ENCODE measurements around the gene RARG. TPM values are rescaled to one million over a fixed set of nuclear protein-coding genes. Genes with fewer than 3 reads are reported as not detected.

RARG gene
- polyA plus RNA-seq, 1 experiment: 63.9 TPM

DNA sequence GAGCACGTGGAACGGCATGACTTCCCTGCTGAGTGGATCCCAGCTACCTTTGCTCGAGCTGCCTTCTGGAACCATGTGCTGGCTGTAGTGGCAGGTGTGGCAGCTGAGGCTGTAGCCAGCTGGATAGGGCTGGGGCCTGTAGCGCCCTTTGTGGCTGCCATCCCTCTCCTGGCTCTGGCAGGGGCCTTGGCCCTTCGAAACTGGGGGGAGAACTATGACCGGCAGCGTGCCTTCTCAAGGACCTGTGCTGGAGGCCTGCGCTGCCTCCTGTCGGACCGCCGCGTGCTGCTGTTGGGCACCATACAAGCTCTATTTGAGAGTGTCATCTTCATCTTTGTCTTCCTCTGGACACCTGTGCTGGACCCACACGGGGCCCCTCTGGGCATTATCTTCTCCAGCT lies 21.3 kb upstream of the RARG start:
- DNase-seq (ENCODE audit: low read depth): no peak
- TF ChIP-seq CTCF (IDR thresholded peaks at IDR 0.05; ENCODE audit: insufficient read depth, low read depth, low read length): no peak
- H3K4me3 ChIP-seq (ENCODE audit: low read depth, low read length): no peak overlapping the region
- CTCF ChIA-PET: interaction anchor here (0.5 to 5.5 kb wide), 6 partner anchors 10 to 42 kb away, joined by 3 to 40 read pairs (median 4); partner anchors contain the start of genes ESPL1 and PFDN5
- no peaks in the 10 kb centered on the region for H3K27me3 ChIP-seq (ENCODE audit: control insufficient read depth, insufficient read depth, low read length)
- POLR2A ChIA-PET: no interaction called here
- H3K36me3 ChIP-seq (ENCODE audit: control insufficient read depth, insufficient read depth, low read length): peaks cover 11% of the 10 kb centered on the region

GRCh38 chr12:53252349-53252916 lies 20.4 kb upstream of the RARG start:
- TF ChIP-seq CTCF (IDR thresholded peaks at IDR 0.05; ENCODE audit: insufficient read depth, low read depth, low read length): no peak
- ChIA-PET CTCF (interaction anchor here (0.7 to 5.5 kb wide), 8 partner anchors 9 to 49 kb away, joined by 3 to 40 read pairs (median 4); partner anchors contain the start of gene ESPL1), POLR2A (no interaction called here)
- Histone ChIP-seq H3K36me3 (ENCODE audit: control insufficient read depth, insufficient read depth, low read length) (peaks cover 11% of the 10 kb centered on the region), H3K4me3 (ENCODE audit: low read depth, low read length) (peak overlapping the region; percentile 83), H3K27me3 (ENCODE audit: control insufficient read depth, insufficient read depth, low read length) (no peaks in the 10 kb centered on the region)
- no peak for DNase-seq (ENCODE audit: low read depth)

DNA sequence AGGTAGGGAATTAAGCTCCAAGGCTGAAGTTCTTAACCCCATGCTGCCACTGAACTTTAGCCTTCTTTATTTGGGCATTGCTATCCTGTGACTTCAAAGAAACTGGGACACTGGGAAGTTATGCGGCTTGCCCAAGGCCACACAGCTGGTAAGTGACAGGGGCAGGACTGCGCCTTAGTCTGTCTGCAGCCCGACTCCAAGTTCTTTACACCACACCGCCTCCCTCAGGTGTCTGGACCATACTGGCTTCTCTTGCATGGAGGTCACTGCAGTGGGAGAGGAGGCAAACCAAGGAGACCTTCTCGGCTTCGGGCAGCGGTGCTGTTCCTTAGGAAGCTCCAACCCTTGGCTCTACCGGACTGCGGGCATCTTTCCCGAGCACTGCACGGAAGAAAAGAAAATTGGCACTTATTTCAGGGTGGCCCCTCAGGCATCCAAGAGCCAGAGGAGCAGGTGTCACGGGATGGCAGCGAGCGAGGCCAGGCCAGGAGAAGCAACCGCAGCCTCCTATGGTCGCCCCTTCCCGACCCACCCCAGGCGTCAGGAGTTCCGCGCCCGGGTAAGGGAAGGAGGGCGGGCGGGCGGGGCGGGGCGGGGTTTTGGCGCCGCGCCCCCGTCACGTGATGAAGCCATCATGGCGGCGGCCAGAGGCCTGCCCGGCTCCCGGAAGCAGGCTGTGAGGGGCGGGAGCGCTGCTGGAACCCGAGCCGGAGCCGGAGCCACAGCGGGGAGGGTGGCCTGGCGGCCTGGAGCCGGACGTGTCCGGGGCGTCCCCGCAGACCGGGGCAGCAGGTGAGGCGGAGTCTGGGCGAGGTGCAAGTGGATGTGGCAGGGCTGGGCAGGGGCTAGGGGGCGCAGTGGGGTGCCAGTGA lies 19.7 kb upstream of the RARG start:
- TF ChIP-seq CTCF (IDR thresholded peaks at IDR 0.05; ENCODE audit: insufficient read depth, low read depth, low read length): peak; percentile 47
- ChIA-PET CTCF (interaction anchor here (0.6 to 5.5 kb wide), 18 partner anchors 10 to 110 kb away, joined by 3 to 40 read pairs (median 4); partner anchors contain the start of genes ESPL1 and ITGB7), POLR2A (interaction anchor here (0.6 kb wide), 1 partner anchor 15 kb away, joined by 5 read pairs; no protein-coding TSS in a partner anchor)
- peaks cover 11% of the 10 kb centered on the region for H3K36me3 ChIP-seq (ENCODE audit: control insufficient read depth, insufficient read depth, low read length)
- peak overlapping the region; percentile 83 for H3K4me3 ChIP-seq (ENCODE audit: low read depth, low read length)
- no peaks in the 10 kb centered on the region for H3K27me3 ChIP-seq (ENCODE audit: control insufficient read depth, insufficient read depth, low read length)
- no peak for DNase-seq (ENCODE audit: low read depth)

GRCh38 chr12:53245286-53245685 lies 13.3 kb upstream of the RARG start:
- no peak for TF ChIP-seq CTCF (IDR thresholded peaks at IDR 0.05; ENCODE audit: insufficient read depth, low read depth, low read length)
- H3K36me3 ChIP-seq (ENCODE audit: control insufficient read depth, insufficient read depth, low read length): no peaks in the 10 kb centered on the region
- no peak overlapping the region for H3K4me3 ChIP-seq (ENCODE audit: low read depth, low read length)
- CTCF ChIA-PET: interaction anchor here (1.2 kb wide), 1 partner anchor 27 kb away, joined by 5 read pairs; no protein-coding TSS in a partner anchor
- H3K27me3 ChIP-seq (ENCODE audit: control insufficient read depth, insufficient read depth, low read length): peaks cover 17% of the 10 kb centered on the region
- POLR2A ChIA-PET: no interaction called here
- DNase-seq (ENCODE audit: low read depth): no peak

GRCh38 chr12:53244337-53244736 lies 12.3 kb upstream of the RARG start:
- H3K36me3 ChIP-seq (ENCODE audit: control insufficient read depth, insufficient read depth, low read length): no peaks in the 10 kb centered on the region
- no peak for TF ChIP-seq CTCF (IDR thresholded peaks at IDR 0.05; ENCODE audit: insufficient read depth, low read depth, low read length)
- H3K27me3 ChIP-seq (ENCODE audit: control insufficient read depth, insufficient read depth, low read length): peaks cover 18% of the 10 kb centered on the region
- H3K4me3 ChIP-seq (ENCODE audit: low read depth, low read length): no peak overlapping the region
- CTCF ChIA-PET: interaction anchor here (0.6 to 4.7 kb wide), 4 partner anchors 23 to 173 kb away, joined by 3 to 36 read pairs (median 4); no protein-coding TSS in a partner anchor
- POLR2A ChIA-PET: interaction anchor here (0.6 kb wide), 1 partner anchor 10 kb away, joined by 3 read pairs; no protein-coding TSS in a partner anchor
- no peak for DNase-seq (ENCODE audit: low read depth)

All from BJ (cell line).